ENCODE results near the gene RPL36.

RPL36 gene

GRCh38 chr19:5707576-5708575, 17.8 kb downstream of the RPL36 start:
- TF ChIP-seq CTCF (conservative IDR thresholded peaks at IDR 0.05), result no peak
- no peak overlapping the region for H3K27ac ChIP-seq

- TF ChIP-seq CTCF (conservative IDR thresholded peaks at IDR 0.05), result no peak
Measured at GRCh38 chr19:5711025-5711424, 20.9 kb downstream of the RPL36 start.

GRCh38 chr19:5711713-5712161, 21.6 kb downstream of the RPL36 start:
- TF ChIP-seq CTCF (conservative IDR thresholded peaks at IDR 0.05), result no peak
- H3K27ac ChIP-seq, result no peak overlapping the region

More at GRCh38 chr19:5711025-5711424, 20.9 kb downstream of the RPL36 start:
- H3K27ac ChIP-seq, result no peak overlapping the region

GRCh38 chr19:5713228-5713627, 23.1 kb downstream of the RPL36 start:
- no peak overlapping the region for H3K27ac ChIP-seq
- TF ChIP-seq CTCF (conservative IDR thresholded peaks at IDR 0.05), result no peak

GRCh38 chr19:5714816-5715215, 24.7 kb downstream of the RPL36 start:
- no peak overlapping the region for H3K27ac ChIP-seq
- no peak for TF ChIP-seq CTCF (conservative IDR thresholded peaks at IDR 0.05)

GRCh38 chr19:5717215-5717935, 27.3 kb downstream of the RPL36 start:
- no peak overlapping the region for H3K27ac ChIP-seq

More at GRCh38 chr19:5717215-5717935, 27.3 kb downstream of the RPL36 start:
- TF ChIP-seq CTCF (conservative IDR thresholded peaks at IDR 0.05), result no peak

Data from VCaP (cell line).